IMR-90 (cell line): ENCODE data around the gene NEDD4L. TPM values are rescaled to one million over a fixed set of nuclear protein-coding genes. Genes with fewer than 3 reads are reported as not detected.

Source experiments
- ATAC-seq: fragments of 200-7000 bp; cut with Tn5 transposase; 2 replicates; pipeline ENCODE4 v1.9.1; 2020; ENCODE audit warnings: low read depth, mild to moderate bottlenecking, moderate library complexity
- BruUV-seq: library from RNA; stranded (reverse); fragments of 400-500 nt; replicated peaks from 2 replicates; lab custom pipeline; 2021; lab: Mats Ljungman, UMichigan
- CTCF ChIA-PET: fragments of 300-600 bp; formaldehyde crosslinking; extraction: SDS; loops from one replicate; lab custom pipeline; 2021; ENCODE audit warnings: antibody characterized with exemption; lab: Yijun Ruan, JAX
- POLR2A ChIA-PET: fragments of 300-600 bp; sonication (Branson Sonifier 250); formaldehyde crosslinking; loops from one replicate; lab custom pipeline; 2022; ENCODE audit warnings: antibody characterized with exemption; ENCODE audit not compliant: unreplicated experiment; lab: Charles Lee
- DNase-seq: peaks from one replicate; pipeline ENCODE4 v3.0.0; 2013
- H2AFZ ChIP-seq: replicated peaks from 2 replicates; pipeline ENCODE3; 2013; ENCODE audit warnings: low read length, mild to moderate bottlenecking; ENCODE audit not compliant: poor library complexity
- H2AK5ac ChIP-seq: 2 replicates; pipeline ENCODE4 v1.6.1; 2013; ENCODE audit warnings: low read depth, low read length, inconsistent platforms
- H2AK9ac ChIP-seq: replicated peaks from 2 replicates; pipeline ENCODE3; 2013; ENCODE audit warnings: mild to moderate bottlenecking, low read depth, low read length, moderate library complexity; ENCODE audit not compliant: poor library complexity
- H2BK120ac ChIP-seq: 2 replicates; pipeline ENCODE4 v1.6.1; 2013; ENCODE audit warnings: low read depth, low read length, inconsistent platforms
- H2BK15ac ChIP-seq: 3 replicates; pipeline ENCODE4 v1.6.1; 2013; ENCODE audit warnings: low read depth, low read length, inconsistent platforms
- H2BK20ac ChIP-seq: 2 replicates; pipeline ENCODE4 v1.6.1; 2013; ENCODE audit warnings: low read depth, mild to moderate bottlenecking, inconsistent platforms, low read length, moderate library complexity
- H2BK5ac ChIP-seq: 2 replicates; pipeline ENCODE4 v1.6.1; 2013; ENCODE audit warnings: mild to moderate bottlenecking, low read depth, low read length, inconsistent platforms; ENCODE audit not compliant: poor library complexity, severe bottlenecking
- H3K14ac ChIP-seq: replicated peaks from 2 replicates; pipeline ENCODE4 v1.6.1; 2013; ENCODE audit warnings: low read depth, low read length, inconsistent platforms
- H3K18ac ChIP-seq: 2 replicates; pipeline ENCODE4 v1.6.1; 2013; ENCODE audit warnings: low read depth, low read length, control low read depth
- H3K23ac ChIP-seq: 2 replicates; pipeline ENCODE4 v1.6.1; 2013; ENCODE audit warnings: low read depth, low read length, inconsistent platforms
- H3K27ac ChIP-seq: 2 replicates; pipeline ENCODE4 v1.5.1; 2013; ENCODE audit warnings: mild to moderate bottlenecking, control low read depth, low read length; ENCODE audit not compliant: insufficient read depth
- H3K27me3 ChIP-seq: 2 replicates; pipeline ENCODE4 v1.6.1; 2013; ENCODE audit warnings: low read length; ENCODE audit not compliant: control insufficient read depth, insufficient read depth
- H3K36me3 ChIP-seq: 2 replicates; pipeline ENCODE4 v1.6.1; 2013; ENCODE audit warnings: low read length, mixed read lengths; ENCODE audit not compliant: control insufficient read depth, insufficient read depth
- H3K4ac ChIP-seq: 2 replicates; pipeline ENCODE4 v1.6.1; 2013; ENCODE audit warnings: low read depth, low read length, inconsistent platforms
- H3K4me1 ChIP-seq: 2 replicates; pipeline ENCODE4 v1.6.1; 2013; ENCODE audit warnings: low read length, mixed read lengths; ENCODE audit not compliant: control insufficient read depth, insufficient read depth
- H3K4me2 ChIP-seq: 2 replicates; pipeline ENCODE4 v1.6.1; 2013; ENCODE audit warnings: low read depth, mild to moderate bottlenecking, control low read depth, low read length, moderate library complexity
- H3K4me3 ChIP-seq: 2 replicates; pipeline ENCODE4 v1.5.1; 2013; ENCODE audit warnings: low read depth, mild to moderate bottlenecking, control low read depth, low read length, moderate library complexity; ENCODE audit not compliant: insufficient read depth
- H3K56ac ChIP-seq: 2 replicates; pipeline ENCODE4 v1.6.1; 2013; ENCODE audit warnings: low read length, inconsistent platforms; ENCODE audit not compliant: insufficient read depth; ENCODE audit errors: extremely low read depth
- H3K79me1 ChIP-seq, 2 experiments: 2 replicates each; pipeline ENCODE4 v1.6.1; 2013; ENCODE audit warnings: low read length in 2 of 2, inconsistent platforms in 1 of 2, low read depth in 1 of 2
- H3K9ac ChIP-seq: 2 replicates; pipeline ENCODE4 v1.6.1; 2013; ENCODE audit warnings: low read depth, low read length, control low read depth
- H3K9me1 ChIP-seq: 2 replicates; pipeline ENCODE4 v1.6.1; 2013; ENCODE audit warnings: low read length, inconsistent platforms; ENCODE audit not compliant: insufficient read depth
- H3K9me3 ChIP-seq: 2 replicates; pipeline ENCODE4 v1.6.1; 2013; ENCODE audit warnings: low read length; ENCODE audit not compliant: control insufficient read depth, insufficient read depth
- H4K20me1 ChIP-seq: 2 replicates; pipeline ENCODE4 v1.6.1; 2013; ENCODE audit warnings: low read length, inconsistent platforms; ENCODE audit not compliant: insufficient read depth
- H4K5ac ChIP-seq: 2 replicates; pipeline ENCODE4 v1.6.1; 2013; ENCODE audit warnings: mild to moderate bottlenecking, low read depth, low read length, control low read depth
- H4K8ac ChIP-seq, 2 experiments: 2 replicates each; pipeline ENCODE4 v1.6.1; 2013; ENCODE audit warnings: low read depth in 2 of 2, low read length in 2 of 2, control low read depth in 1 of 2, inconsistent platforms in 1 of 2
- H4K91ac ChIP-seq: 2 replicates; pipeline ENCODE4 v1.6.1; 2013; ENCODE audit warnings: low read depth, low read length, inconsistent platforms; ENCODE audit not compliant: insufficient read depth
- FOS ChIP-seq: fragments of 150-350 bp; IDR thresholded peaks from 2 replicates; pipeline ENCODE4 v1.6.1; 2016; ENCODE audit warnings: low read depth, low read length
- MAZ ChIP-seq: IDR thresholded peaks from 2 replicates; pipeline ENCODE4 v1.6.1; 2012; ENCODE audit warnings: low read depth, mild to moderate bottlenecking, low read length, improper control_type of control experiment, moderate library complexity, borderline replicate concordance
- MXI1 ChIP-seq: IDR thresholded peaks from 2 replicates; pipeline ENCODE4 v1.6.1; 2012; ENCODE audit warnings: low read depth, mild to moderate bottlenecking, low read length, moderate library complexity, borderline replicate concordance
- NFE2L2 ChIP-seq: fragments of 150-350 bp; IDR thresholded peaks from 2 replicates; pipeline ENCODE4 v1.6.1; 2016; ENCODE audit warnings: low read depth, mild to moderate bottlenecking, low read length
- POLR2A ChIP-seq: IDR thresholded peaks from 2 replicates; pipeline ENCODE4 v1.6.1; 2012; ENCODE audit warnings: mild to moderate bottlenecking, low read depth, low read length
- RAD21 ChIP-seq: IDR thresholded peaks from 2 replicates; pipeline ENCODE4 v1.6.1; 2012; ENCODE audit warnings: low read length, improper control_type of control experiment
- WGBS, 2 experiments: methylation state at CpG; one replicate each; pipeline versions ENCODE4 v1.1.5 to v1.1.7; 2013; ENCODE audit warnings: missing lambda C conversion rate in 2 of 2; ENCODE audit not compliant: insufficient read length in 1 of 2; ENCODE audit errors: extremely low coverage in 2 of 2; 5-methylcytosine and 5-hydroxymethylcytosine counted together
- dilution Hi-C: fragments of 300-500 bp; cut with HindIII; formaldehyde crosslinking; loops from one replicate; pipeline ENCODE4 v1.14.3; 2018; ENCODE audit warnings: low sequenced_read_pairs; ENCODE audit not compliant: unreplicated experiment
- in situ Hi-C: fragments of 300-500 bp; cut with MboI; formaldehyde crosslinking; loops from 3 replicates; pipeline ENCODE4 v1.14.3; 2019; ENCODE audit warnings: low sequenced_read_pairs, inconsistent platforms, mixed read lengths
- intact Hi-C: fragments of 100-400 bp; cut with micrococcal nuclease; formaldehyde crosslinking; loops from 2 replicates; pipeline ENCODE4 v1.10.0; 2022
- polyA plus RNA-seq, 3 experiments: library from polyadenylated mRNA; depleted of rRNA; stranded (reverse); fragments of >200 nt; gene quantifications; 2 replicates each; pipeline ENCODE4 v1.2.3, GENCODE V29; 2012; ENCODE audit warnings: low replicate concordance in 1 of 3
- total RNA-seq: library from RNA; depleted of rRNA; stranded (reverse); fragments of >200 nt; gene quantifications from 2 replicates; pipeline ENCODE4 v1.2.3, GENCODE V29; 2012
- TF ChIP-seq, protein P1 (sequence below): fragments of 150-350 bp; IDR thresholded peaks from 2 replicates; pipeline ENCODE4 v1.6.1; 2017; ENCODE audit warnings: mild to moderate bottlenecking, antibody characterized with exemption, low read length, low read depth

The NEDD4L gene
- total and polyA plus RNA-seq, 2 of the 4 experiments (the other 2 are of a cell fraction), result 10.0 to 10.9 TPM

GRCh38 chr18:58157237-58157636 lies 113.2 kb downstream of the NEDD4L start:
- Histone ChIP-seq H3K56ac (no peak overlapping the region), H2AK9ac (no peak overlapping the region), H3K4me1 (no peaks in the 10 kb centered on the region), H3K4me2 (no peak overlapping the region), H3K36me3 (no peaks in the 10 kb centered on the region), H2BK20ac (no peak overlapping the region), H3K9me3 (no peaks in the 10 kb centered on the region), H2BK120ac (no peak overlapping the region), H3K4ac (no peak overlapping the region), H3K23ac (no peak overlapping the region), H4K8ac (no peak overlapping the region), H2AK5ac (no peak overlapping the region), H4K20me1 (no peaks in the 10 kb centered on the region), H3K27me3 (peaks cover 3% of the 10 kb centered on the region), H2AFZ (no peak overlapping the region), H4K5ac (no peak overlapping the region), H3K9me1 (no peaks in the 10 kb centered on the region), H3K79me1 (0 out of 4 replicates have a peak, but pooled peaks cover 0 to 3% of the 10 kb centered on the region in 2 experiments), H4K91ac (no peak overlapping the region), H3K4me3 (no peak overlapping the region), H3K9ac (no peak overlapping the region), H3K27ac (no peak overlapping the region), H2BK5ac (no peak overlapping the region), H3K14ac (no peak overlapping the region), H2BK15ac (no peak overlapping the region), H3K18ac (no peak overlapping the region)
- intact Hi-C loops (no loop called here), in situ Hi-C loops (no loop called here), dilution Hi-C loops (no loop called here)
- CTCF ChIA-PET, result interaction anchor here (0.6 to 0.7 kb wide), 2 partner anchors 86 to 192 kb away, joined by 4 to 6 read pairs; no protein-coding TSS in a partner anchor
- ATAC-seq (no peak), DNase-seq (no peak)
- no CpG with 5 or more reads among the region's 3 CpGs for WGBS, 2 experiments
- POLR2A ChIA-PET, result no interaction called here
- BruUV-seq, result no TSS peak
- TF ChIP-seq, protein P1, sequence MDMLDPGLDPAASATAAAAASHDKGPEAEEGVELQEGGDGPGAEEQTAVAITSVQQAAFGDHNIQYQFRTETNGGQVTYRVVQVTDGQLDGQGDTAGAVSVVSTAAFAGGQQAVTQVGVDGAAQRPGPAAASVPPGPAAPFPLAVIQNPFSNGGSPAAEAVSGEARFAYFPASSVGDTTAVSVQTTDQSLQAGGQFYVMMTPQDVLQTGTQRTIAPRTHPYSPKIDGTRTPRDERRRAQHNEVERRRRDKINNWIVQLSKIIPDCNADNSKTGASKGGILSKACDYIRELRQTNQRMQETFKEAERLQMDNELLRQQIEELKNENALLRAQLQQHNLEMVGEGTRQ, result no peak
- no peak for TF ChIP-seq POLR2A
- TF ChIP-seq MXI1, result no peak
- TF ChIP-seq MAZ, result no peak
- no peak for TF ChIP-seq RAD21
- TF ChIP-seq NFE2L2, result no peak
- TF ChIP-seq FOS, result no peak
